SH-SY5Y (cell line): ENCODE results near the gene ATF5.

ENCODE experiments used
- GATA2 ChIP-seq: IDR thresholded peaks from 2 replicates; pipeline ENCODE4 v1.6.1; 2011; ENCODE audit warnings: mild to moderate bottlenecking, low read depth, low read length
- GATA3 ChIP-seq: IDR thresholded peaks from 2 replicates; pipeline ENCODE4 v1.6.1; 2011; ENCODE audit warnings: low read depth, mild to moderate bottlenecking, low read length, moderate library complexity

GRCh38 chr19:49880162-49880869 lies 48.7 kb upstream of the ATF5 start:
- TF ChIP-seq GATA2 = no peak
- TF ChIP-seq GATA3 = no peak
